ENCODE results near the gene IGF2.

Gene IGF2

DNA sequence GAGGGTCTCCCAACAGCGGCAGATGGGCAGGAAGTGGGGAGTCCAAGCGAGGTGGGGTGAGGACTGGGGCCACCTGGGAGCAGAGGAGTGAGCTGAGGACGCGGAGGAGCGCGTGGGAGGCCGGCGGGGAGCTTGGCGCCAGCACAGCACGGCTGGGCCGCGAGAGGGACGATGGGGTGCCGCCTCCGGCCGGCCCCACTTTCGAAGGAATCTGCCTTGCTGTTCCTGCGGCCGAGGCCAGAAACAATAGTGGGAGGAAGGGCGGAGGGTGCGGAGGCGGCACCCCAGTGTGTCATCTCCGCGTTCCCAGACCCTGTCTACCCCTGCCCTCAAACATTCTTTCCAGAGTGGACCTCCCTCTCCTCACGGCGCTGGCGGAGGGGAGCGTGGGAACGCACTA lies 16.3 kb upstream of the IGF2 start:
- no peak for ATAC-seq
- TF ChIP-seq ESRRG (CRISPR knock-in tag; IDR thresholded peaks at IDR 0.05) = no peak
- TF ChIP-seq TCF4 (CRISPR knock-in tag; IDR thresholded peaks at IDR 0.05; ENCODE audit: borderline replicate concordance) = no peak
- TF ChIP-seq, protein P1, sequence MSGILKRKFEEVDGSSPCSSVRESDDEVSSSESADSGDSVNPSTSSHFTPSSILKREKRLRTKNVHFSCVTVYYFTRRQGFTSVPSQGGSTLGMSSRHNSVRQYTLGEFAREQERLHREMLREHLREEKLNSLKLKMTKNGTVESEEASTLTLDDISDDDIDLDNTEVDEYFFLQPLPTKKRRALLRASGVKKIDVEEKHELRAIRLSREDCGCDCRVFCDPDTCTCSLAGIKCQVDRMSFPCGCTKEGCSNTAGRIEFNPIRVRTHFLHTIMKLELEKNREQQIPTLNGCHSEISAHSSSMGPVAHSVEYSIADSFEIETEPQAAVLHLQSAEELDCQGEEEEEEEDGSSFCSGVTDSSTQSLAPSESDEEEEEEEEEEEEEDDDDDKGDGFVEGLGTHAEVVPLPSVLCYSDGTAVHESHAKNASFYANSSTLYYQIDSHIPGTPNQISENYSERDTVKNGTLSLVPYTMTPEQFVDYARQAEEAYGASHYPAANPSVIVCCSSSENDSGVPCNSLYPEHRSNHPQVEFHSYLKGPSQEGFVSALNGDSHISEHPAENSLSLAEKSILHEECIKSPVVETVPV (CRISPR knock-in tag; IDR thresholded peaks at IDR 0.05) = no peak
- TF ChIP-seq SNAI2 (CRISPR knock-in tag; IDR thresholded peaks at IDR 0.05) = no peak
- TF ChIP-seq, protein P2, sequence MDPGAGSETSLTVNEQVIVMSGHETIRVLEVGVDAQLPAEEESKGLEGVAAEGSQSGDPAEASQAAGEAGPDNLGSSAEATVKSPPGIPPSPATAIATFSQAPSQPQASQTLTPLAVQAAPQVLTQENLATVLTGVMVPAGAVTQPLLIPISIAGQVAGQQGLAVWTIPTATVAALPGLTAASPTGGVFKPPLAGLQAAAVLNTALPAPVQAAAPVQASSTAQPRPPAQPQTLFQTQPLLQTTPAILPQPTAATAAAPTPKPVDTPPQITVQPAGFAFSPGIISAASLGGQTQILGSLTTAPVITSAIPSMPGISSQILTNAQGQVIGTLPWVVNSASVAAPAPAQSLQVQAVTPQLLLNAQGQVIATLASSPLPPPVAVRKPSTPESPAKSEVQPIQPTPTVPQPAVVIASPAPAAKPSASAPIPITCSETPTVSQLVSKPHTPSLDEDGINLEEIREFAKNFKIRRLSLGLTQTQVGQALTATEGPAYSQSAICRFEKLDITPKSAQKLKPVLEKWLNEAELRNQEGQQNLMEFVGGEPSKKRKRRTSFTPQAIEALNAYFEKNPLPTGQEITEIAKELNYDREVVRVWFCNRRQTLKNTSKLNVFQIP (CRISPR knock-in tag; IDR thresholded peaks at IDR 0.05; ENCODE audit: borderline replicate concordance, low read depth) = no peak

DNA sequence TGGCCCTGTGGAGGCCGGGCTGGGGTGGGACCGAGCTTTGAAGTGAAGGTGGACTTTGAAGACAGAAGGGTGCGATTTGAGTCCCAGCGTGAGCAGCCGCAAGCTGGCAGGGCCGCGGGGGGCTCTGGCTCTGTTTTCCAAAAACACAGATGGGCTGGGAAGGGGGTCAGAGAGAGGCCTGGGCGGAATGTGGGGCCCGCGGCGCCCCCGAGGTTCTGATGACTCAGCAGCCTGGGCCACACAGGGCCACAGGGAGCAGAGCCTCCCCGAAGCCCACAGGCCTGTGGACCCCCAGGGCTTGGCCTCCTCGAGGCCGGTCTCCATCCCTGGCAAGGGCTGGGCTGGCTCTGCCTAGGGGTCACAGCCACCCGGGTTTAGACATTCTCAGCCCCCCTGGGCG lies 15.7 kb upstream of the IGF2 start:
- TF ChIP-seq BACH2 (CRISPR knock-in tag; IDR thresholded peaks at IDR 0.05; ENCODE audit: borderline replicate concordance) = no peak
- no peak for TF ChIP-seq RARB (CRISPR knock-in tag; IDR thresholded peaks at IDR 0.05)
- no peak for TF ChIP-seq SNAI2 (CRISPR knock-in tag; IDR thresholded peaks at IDR 0.05)
- TF ChIP-seq CSDC2 (CRISPR knock-in tag; IDR thresholded peaks at IDR 0.05) = no peak
- TF ChIP-seq ZNF565 (CRISPR knock-in tag; conservative IDR thresholded peaks at IDR 0.05; ENCODE audit: low read depth) = no peak
- TF ChIP-seq OSR1 (CRISPR knock-in tag; IDR thresholded peaks at IDR 0.05) = no peak
- no peak for TF ChIP-seq ZNF8 (CRISPR knock-in tag; IDR thresholded peaks at IDR 0.05)
- TF ChIP-seq, protein P3, sequence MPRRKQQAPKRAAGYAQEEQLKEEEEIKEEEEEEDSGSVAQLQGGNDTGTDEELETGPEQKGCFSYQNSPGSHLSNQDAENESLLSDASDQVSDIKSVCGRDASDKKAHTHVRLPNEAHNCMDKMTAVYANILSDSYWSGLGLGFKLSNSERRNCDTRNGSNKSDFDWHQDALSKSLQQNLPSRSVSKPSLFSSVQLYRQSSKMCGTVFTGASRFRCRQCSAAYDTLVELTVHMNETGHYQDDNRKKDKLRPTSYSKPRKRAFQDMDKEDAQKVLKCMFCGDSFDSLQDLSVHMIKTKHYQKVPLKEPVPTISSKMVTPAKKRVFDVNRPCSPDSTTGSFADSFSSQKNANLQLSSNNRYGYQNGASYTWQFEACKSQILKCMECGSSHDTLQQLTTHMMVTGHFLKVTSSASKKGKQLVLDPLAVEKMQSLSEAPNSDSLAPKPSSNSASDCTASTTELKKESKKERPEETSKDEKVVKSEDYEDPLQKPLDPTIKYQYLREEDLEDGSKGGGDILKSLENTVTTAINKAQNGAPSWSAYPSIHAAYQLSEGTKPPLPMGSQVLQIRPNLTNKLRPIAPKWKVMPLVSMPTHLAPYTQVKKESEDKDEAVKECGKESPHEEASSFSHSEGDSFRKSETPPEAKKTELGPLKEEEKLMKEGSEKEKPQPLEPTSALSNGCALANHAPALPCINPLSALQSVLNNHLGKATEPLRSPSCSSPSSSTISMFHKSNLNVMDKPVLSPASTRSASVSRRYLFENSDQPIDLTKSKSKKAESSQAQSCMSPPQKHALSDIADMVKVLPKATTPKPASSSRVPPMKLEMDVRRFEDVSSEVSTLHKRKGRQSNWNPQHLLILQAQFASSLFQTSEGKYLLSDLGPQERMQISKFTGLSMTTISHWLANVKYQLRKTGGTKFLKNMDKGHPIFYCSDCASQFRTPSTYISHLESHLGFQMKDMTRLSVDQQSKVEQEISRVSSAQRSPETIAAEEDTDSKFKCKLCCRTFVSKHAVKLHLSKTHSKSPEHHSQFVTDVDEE (CRISPR knock-in tag; IDR thresholded peaks at IDR 0.05) = no peak
- no peak for TF ChIP-seq GLIS3 (CRISPR knock-in tag; IDR thresholded peaks at IDR 0.05)
- TF ChIP-seq TOX (CRISPR knock-in tag; IDR thresholded peaks at IDR 0.05; ENCODE audit: borderline replicate concordance) = no peak
- TF ChIP-seq ISL1 (CRISPR knock-in tag; IDR thresholded peaks at IDR 0.05) = no peak
- no peak for TF ChIP-seq ARNTL (CRISPR knock-in tag; IDR thresholded peaks at IDR 0.05; ENCODE audit: borderline replicate concordance, low read depth)
- no peak for TF ChIP-seq ZFP30 (CRISPR knock-in tag; IDR thresholded peaks at IDR 0.05)
- no peak for TF ChIP-seq ESRRG (CRISPR knock-in tag; IDR thresholded peaks at IDR 0.05)
- TF ChIP-seq, protein P2 (CRISPR knock-in tag; IDR thresholded peaks at IDR 0.05; ENCODE audit: borderline replicate concordance, low read depth) = no peak
- TF ChIP-seq ZFP3 (CRISPR knock-in tag; IDR thresholded peaks at IDR 0.05) = no peak
- TF ChIP-seq ZC3H10 (CRISPR knock-in tag; IDR thresholded peaks at IDR 0.05) = no peak
- TF ChIP-seq TCF4 (CRISPR knock-in tag; IDR thresholded peaks at IDR 0.05; ENCODE audit: borderline replicate concordance) = no peak
- TF ChIP-seq PPARA (CRISPR knock-in tag; IDR thresholded peaks at IDR 0.05; ENCODE audit: borderline replicate concordance) = no peak
- ATAC-seq = no peak

DNA sequence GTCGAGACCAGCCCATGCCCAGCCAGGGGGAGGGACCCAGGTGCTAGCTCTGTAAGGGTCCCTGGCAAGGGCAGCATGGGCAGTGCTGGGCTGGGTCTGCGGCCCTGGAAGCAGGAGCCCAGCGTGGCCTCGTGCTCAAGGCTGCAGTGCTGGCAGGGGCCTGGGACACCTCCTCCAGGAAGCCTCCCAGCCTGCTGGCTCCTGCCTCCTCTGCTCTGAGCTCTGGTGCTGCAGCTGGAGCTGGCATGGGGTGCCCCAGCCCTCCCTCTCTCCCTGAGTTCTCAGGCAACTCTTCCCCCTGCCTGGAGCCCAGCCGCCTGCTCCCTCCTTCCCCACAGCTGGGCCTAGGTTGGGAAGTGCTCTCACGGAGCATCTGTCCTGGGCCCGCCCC lies 15.0 kb upstream of the IGF2 start:
- ATAC-seq = no peak
- TF ChIP-seq GLIS3 (CRISPR knock-in tag; IDR thresholded peaks at IDR 0.05) (no peak), TCF4 (CRISPR knock-in tag; IDR thresholded peaks at IDR 0.05; ENCODE audit: borderline replicate concordance) (no peak), BACH2 (CRISPR knock-in tag; IDR thresholded peaks at IDR 0.05; ENCODE audit: borderline replicate concordance) (no peak), PPARA (CRISPR knock-in tag; IDR thresholded peaks at IDR 0.05; ENCODE audit: borderline replicate concordance) (no peak), TOX (CRISPR knock-in tag; IDR thresholded peaks at IDR 0.05; ENCODE audit: borderline replicate concordance) (no peak), ARNTL (CRISPR knock-in tag; IDR thresholded peaks at IDR 0.05; ENCODE audit: borderline replicate concordance, low read depth) (no peak), ZFP30 (CRISPR knock-in tag; IDR thresholded peaks at IDR 0.05) (no peak), ZNF70 (CRISPR knock-in tag; IDR thresholded peaks at IDR 0.05) (no peak), OSR1 (CRISPR knock-in tag; IDR thresholded peaks at IDR 0.05) (no peak), ISL1 (CRISPR knock-in tag; IDR thresholded peaks at IDR 0.05) (no peak), ESRRG (CRISPR knock-in tag; IDR thresholded peaks at IDR 0.05) (no peak)
- TF ChIP-seq, protein P4, sequence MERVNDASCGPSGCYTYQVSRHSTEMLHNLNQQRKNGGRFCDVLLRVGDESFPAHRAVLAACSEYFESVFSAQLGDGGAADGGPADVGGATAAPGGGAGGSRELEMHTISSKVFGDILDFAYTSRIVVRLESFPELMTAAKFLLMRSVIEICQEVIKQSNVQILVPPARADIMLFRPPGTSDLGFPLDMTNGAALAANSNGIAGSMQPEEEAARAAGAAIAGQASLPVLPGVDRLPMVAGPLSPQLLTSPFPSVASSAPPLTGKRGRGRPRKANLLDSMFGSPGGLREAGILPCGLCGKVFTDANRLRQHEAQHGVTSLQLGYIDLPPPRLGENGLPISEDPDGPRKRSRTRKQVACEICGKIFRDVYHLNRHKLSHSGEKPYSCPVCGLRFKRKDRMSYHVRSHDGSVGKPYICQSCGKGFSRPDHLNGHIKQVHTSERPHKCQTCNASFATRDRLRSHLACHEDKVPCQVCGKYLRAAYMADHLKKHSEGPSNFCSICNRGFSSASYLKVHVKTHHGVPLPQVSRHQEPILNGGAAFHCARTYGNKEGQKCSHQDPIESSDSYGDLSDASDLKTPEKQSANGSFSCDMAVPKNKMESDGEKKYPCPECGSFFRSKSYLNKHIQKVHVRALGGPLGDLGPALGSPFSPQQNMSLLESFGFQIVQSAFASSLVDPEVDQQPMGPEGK (CRISPR knock-in tag; IDR thresholded peaks at IDR 0.05; ENCODE audit: borderline replicate concordance) = no peak
- TF ChIP-seq, protein P1 (CRISPR knock-in tag; IDR thresholded peaks at IDR 0.05) = no peak
- TF ChIP-seq, protein P5, sequence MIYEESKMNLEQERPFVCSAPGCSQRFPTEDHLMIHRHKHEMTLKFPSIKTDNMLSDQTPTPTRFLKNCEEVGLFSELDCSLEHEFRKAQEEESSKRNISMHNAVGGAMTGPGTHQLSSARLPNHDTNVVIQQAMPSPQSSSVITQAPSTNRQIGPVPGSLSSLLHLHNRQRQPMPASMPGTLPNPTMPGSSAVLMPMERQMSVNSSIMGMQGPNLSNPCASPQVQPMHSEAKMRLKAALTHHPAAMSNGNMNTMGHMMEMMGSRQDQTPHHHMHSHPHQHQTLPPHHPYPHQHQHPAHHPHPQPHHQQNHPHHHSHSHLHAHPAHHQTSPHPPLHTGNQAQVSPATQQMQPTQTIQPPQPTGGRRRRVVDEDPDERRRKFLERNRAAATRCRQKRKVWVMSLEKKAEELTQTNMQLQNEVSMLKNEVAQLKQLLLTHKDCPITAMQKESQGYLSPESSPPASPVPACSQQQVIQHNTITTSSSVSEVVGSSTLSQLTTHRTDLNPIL (CRISPR knock-in tag; IDR thresholded peaks at IDR 0.05; ENCODE audit: low read depth) = no peak
